HepG2 (cell line): ENCODE results near the gene LOX. TPM values are rescaled to one million over a fixed set of nuclear protein-coding genes. Genes with fewer than 3 reads are reported as not detected.

Experiments
- AKAP8 ChIP-seq: sonication (generic); formaldehyde crosslinking; IDR thresholded peaks from 2 replicates; pipeline ENCODE4 v1.5.1; 2020; ENCODE audit warnings: mild to moderate bottlenecking, missing genetic modification reagents
- BRCA1 ChIP-seq: sonication (generic); formaldehyde crosslinking; IDR thresholded peaks from 2 replicates; pipeline ENCODE4 v1.4.0; 2020; ENCODE audit warnings: missing genetic modification reagents
- FOXC1 ChIP-seq: sonication (generic); formaldehyde crosslinking; IDR thresholded peaks from 2 replicates; pipeline ENCODE4 v1.8.0; 2022; ENCODE audit warnings: mild to moderate bottlenecking, missing genetic modification reagents, borderline replicate concordance
- HIC2 ChIP-seq: sonication (generic); formaldehyde crosslinking; IDR thresholded peaks from 2 replicates; pipeline ENCODE4 v1.9.0; 2022; ENCODE audit warnings: low read depth, missing genetic modification reagents
- HMGXB3 ChIP-seq: sonication (generic); formaldehyde crosslinking; IDR thresholded peaks from 2 replicates; pipeline ENCODE4 v1.4.0; 2020; ENCODE audit warnings: missing genetic modification reagents, borderline replicate concordance
- KDM4B ChIP-seq: sonication (generic); formaldehyde crosslinking; IDR thresholded peaks from 2 replicates; pipeline ENCODE4 v1.4.0; 2020; ENCODE audit warnings: missing genetic modification reagents
- LBX2 ChIP-seq: sonication (generic); formaldehyde crosslinking; IDR thresholded peaks from 2 replicates; pipeline ENCODE4 v1.5.0; 2020; ENCODE audit warnings: missing genetic modification reagents, mild to moderate bottlenecking, borderline replicate concordance
- NR3C1 ChIP-seq: sonication (generic); formaldehyde crosslinking; IDR thresholded peaks from 2 replicates; pipeline ENCODE4 v1.4.0; 2020; ENCODE audit warnings: missing genetic modification reagents
- ZFP36L2 ChIP-seq: sonication (generic); formaldehyde crosslinking; IDR thresholded peaks from 2 replicates; pipeline ENCODE4 v1.4.0; 2020; ENCODE audit warnings: missing genetic modification reagents
- ZNF10 ChIP-seq: sonication (generic); formaldehyde crosslinking; IDR thresholded peaks from 2 replicates; pipeline ENCODE4 v1.4.0; 2020; ENCODE audit warnings: mild to moderate bottlenecking, low read depth, missing genetic modification reagents, borderline replicate concordance
- ZNF382 ChIP-seq: sonication (generic); formaldehyde crosslinking; IDR thresholded peaks from 2 replicates; pipeline ENCODE4 v1.5.0; 2020; ENCODE audit warnings: missing genetic modification reagents, mild to moderate bottlenecking, borderline replicate concordance
- ZNF407 ChIP-seq: sonication (generic); formaldehyde crosslinking; IDR thresholded peaks from one replicate; pipeline ENCODE4 v1.5.1; 2020; ENCODE audit warnings: mild to moderate bottlenecking, missing genetic modification reagents; ENCODE audit errors: not compliant biosample characterization
- polyA plus RNA-seq, 8 experiments: library from polyadenylated mRNA; depleted of rRNA in 3 of 8; stranded (reverse) in 7 of 8; unstranded in 1 of 8; fragments of >200 nt; fragmentation: Illumina TruSeq in 4 of 8; extraction: Trizol in 4 of 8; gene quantifications; 2 replicates each; pipeline versions ENCODE4 v1.2.1 to v1.2.3, GENCODE V29; 2011 to 2016; ENCODE audit warnings: low read depth in 4 of 8, missing spikeins in 1 of 8, mixed read lengths in 1 of 8; ENCODE audit not compliant: insufficient read depth in 1 of 8
- total RNA-seq, 5 experiments: library from RNA; depleted of rRNA; stranded (reverse); fragments of >200 nt; fragmentation: Illumina TruSeq; extraction: Trizol; gene quantifications; 2 replicates each; pipeline ENCODE4 v1.2.3, GENCODE V29; 2016; ENCODE audit warnings: low read depth in 1 of 5

LOX gene
- total and polyA plus RNA-seq, 2 of the 13 experiments (the other 11 are each of a cell fraction or from before 2014, with no cell fraction given), result 0.73 to 173 TPM

GRCh38 chr5:122078116-122079110, at the start of gene LOX (continued):
- no peak for TF ChIP-seq AKAP8 (CRISPR knock-in tag)
- no peak for TF ChIP-seq HMGXB3 (CRISPR knock-in tag)
- no peak for TF ChIP-seq BRCA1 (CRISPR knock-in tag)
- no peak for TF ChIP-seq NR3C1
- TF ChIP-seq KDM4B (CRISPR knock-in tag), result no peak
- TF ChIP-seq ZNF382 (CRISPR knock-in tag), result no peak
- TF ChIP-seq ZFP36L2, result no peak
- no peak for TF ChIP-seq ZNF407 (CRISPR knock-in tag)
- no peak for TF ChIP-seq HIC2 (CRISPR knock-in tag)
- no peak for TF ChIP-seq LBX2
- no peak for TF ChIP-seq FOXC1
- no peak for TF ChIP-seq ZNF10
